Gastrocnemius medialis (tissue), 4 donors: Measurements from ENCODE around the gene SLC16A7. TPM values are rescaled to one million over a fixed set of nuclear protein-coding genes. Genes with fewer than 3 reads are reported as not detected.

Experiments used
- ATAC-seq, 2 donors: fragments of 150-250 bp; one replicate each; pipeline ENCODE4 v1.9.1; 2016
- DNase-seq, 2 donors: peaks; one replicate each; pipeline ENCODE4 v3.0.0-alpha.2; 2019
- H3K27ac ChIP-seq, 4 donors: fragments of 200-600 bp; sonication (generic); 1 replicate in 1 of 4; 2 replicates in 3 of 4; pipeline ENCODE4 v1.5.1; 2016 to 2018; ENCODE audit warnings: mild to moderate bottlenecking in 2 of 4, moderate library complexity in 1 of 4
- H3K27me3 ChIP-seq, 3 donors: fragments of 200-600 bp; sonication (generic) in 2 of 3; 1 replicate in 1 of 3; 2 replicates in 2 of 3; pipeline versions ENCODE4 v1.5.1 to v1.6.0; 2016 to 2019; ENCODE audit warnings: mild to moderate bottlenecking in 1 of 3, moderate library complexity in 1 of 3
- H3K36me3 ChIP-seq, 2 donors: fragments of 200-600 bp; sonication (generic) in 1 of 2; one replicate each; pipeline ENCODE4 v1.5.1; 2017 to 2018
- H3K4me1 ChIP-seq, 2 donors: fragments of 200-600 bp; sonication (generic) in 1 of 2; one replicate each; pipeline ENCODE4 v1.5.1; 2016 to 2017; ENCODE audit warnings: mild to moderate bottlenecking in 2 of 2
- H3K4me3 ChIP-seq, 4 donors: fragments of 200-600 bp; sonication (generic) in 3 of 4; 1 replicate in 1 of 4; 2 replicates in 3 of 4; pipeline ENCODE4 v1.5.1; 2016 to 2019; ENCODE audit warnings: mild to moderate bottlenecking in 2 of 4
- H3K9me3 ChIP-seq, 3 donors: fragments of 200-600 bp; sonication (generic) in 2 of 3; 1 replicate in 1 of 3; 2 replicates in 2 of 3; pipeline ENCODE4 v1.5.1; 2016 to 2019
- POLR2A ChIP-seq, 2 donors: fragments of 450-650 bp; IDR thresholded peaks; one replicate each; pipeline ENCODE4 v1.6.1; 2017; ENCODE audit warnings: antibody characterized with exemption in 2 of 2, mild to moderate bottlenecking in 2 of 2, moderate library complexity in 2 of 2
- in situ Hi-C, 4 donors: fragments of 200-750 bp; cut with MboI; loops; one replicate each; pipeline versions ENCODE4 v1.15.0 to v1.8.0; 2017; ENCODE audit warnings: low sequenced_read_pairs in 4 of 4
- intact Hi-C: fragments of 100-400 bp; cut with DNase I; formaldehyde crosslinking; loops from one replicate; pipeline ENCODE4 v1.15.1; 2023; ENCODE audit warnings: low total_unique reads
- total RNA-seq, 4 donors: library from RNA; depleted of rRNA; stranded (reverse); fragments of >200 nt; gene quantifications; one replicate each; pipeline versions ENCODE4 v1.1.0 to v1.2.3, GENCODE V29; 2016
- TF ChIP-seq, protein P1 (sequence below), 5 experiments: fragments of 450-650 bp in 3 of 5; fragments of 200-600 bp in 2 of 5; sonication (generic) in 2 of 5; IDR thresholded peaks in 4 of 5; conservative IDR thresholded peaks in 1 of 5; 1 replicate in 4 of 5; 2 replicates in 1 of 5; pipeline ENCODE4 v1.5.1; 2016 to 2019; ENCODE audit warnings: antibody characterized with exemption in 5 of 5, mild to moderate bottlenecking in 3 of 5, moderate library complexity in 3 of 5

The SLC16A7 gene
- total RNA-seq, 4 donors from 2014 or later = 3.8 to 10.3 (median 6.7) TPM

DNA sequence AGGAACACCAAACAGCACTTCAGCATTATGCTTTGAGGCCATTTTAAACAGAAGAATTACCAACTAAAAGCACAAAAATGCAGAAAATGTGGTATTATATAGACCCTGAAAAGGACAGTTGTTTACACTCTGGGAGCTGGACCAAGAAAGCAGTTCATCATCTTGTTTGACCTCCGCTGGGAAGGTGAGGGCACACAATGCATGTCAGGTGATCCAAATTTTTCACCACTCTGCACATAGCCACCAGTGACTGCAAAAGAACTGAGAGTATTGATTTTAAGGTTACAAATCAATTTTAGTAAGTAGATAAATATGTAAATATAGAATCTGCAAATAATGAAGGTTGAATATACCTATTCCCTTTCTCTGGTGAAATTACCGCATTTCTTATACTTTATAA is 119.6 kb downstream of the SLC16A7 start:
- intact Hi-C loops (no loop called here), in situ Hi-C loops (no loop called here)
- Histone ChIP-seq H3K27me3 (no peaks in the 10 kb centered on the region), H3K4me1 (no peaks in the 10 kb centered on the region), H3K36me3 (no peaks in the 10 kb centered on the region), H3K27ac (no peak overlapping the region), H3K9me3 (no peaks in the 10 kb centered on the region), H3K4me3 (no peak overlapping the region)
- DNase-seq = no peak
- TF ChIP-seq, protein P1, sequence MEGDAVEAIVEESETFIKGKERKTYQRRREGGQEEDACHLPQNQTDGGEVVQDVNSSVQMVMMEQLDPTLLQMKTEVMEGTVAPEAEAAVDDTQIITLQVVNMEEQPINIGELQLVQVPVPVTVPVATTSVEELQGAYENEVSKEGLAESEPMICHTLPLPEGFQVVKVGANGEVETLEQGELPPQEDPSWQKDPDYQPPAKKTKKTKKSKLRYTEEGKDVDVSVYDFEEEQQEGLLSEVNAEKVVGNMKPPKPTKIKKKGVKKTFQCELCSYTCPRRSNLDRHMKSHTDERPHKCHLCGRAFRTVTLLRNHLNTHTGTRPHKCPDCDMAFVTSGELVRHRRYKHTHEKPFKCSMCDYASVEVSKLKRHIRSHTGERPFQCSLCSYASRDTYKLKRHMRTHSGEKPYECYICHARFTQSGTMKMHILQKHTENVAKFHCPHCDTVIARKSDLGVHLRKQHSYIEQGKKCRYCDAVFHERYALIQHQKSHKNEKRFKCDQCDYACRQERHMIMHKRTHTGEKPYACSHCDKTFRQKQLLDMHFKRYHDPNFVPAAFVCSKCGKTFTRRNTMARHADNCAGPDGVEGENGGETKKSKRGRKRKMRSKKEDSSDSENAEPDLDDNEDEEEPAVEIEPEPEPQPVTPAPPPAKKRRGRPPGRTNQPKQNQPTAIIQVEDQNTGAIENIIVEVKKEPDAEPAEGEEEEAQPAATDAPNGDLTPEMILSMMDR (IDR thresholded peaks at IDR 0.05 in 4 of 5, conservative IDR thresholded peaks at IDR 0.05 in 1 of 5) = no peak
- no peak for TF ChIP-seq POLR2A (IDR thresholded peaks at IDR 0.05)
- ATAC-seq = no peak

DNA sequence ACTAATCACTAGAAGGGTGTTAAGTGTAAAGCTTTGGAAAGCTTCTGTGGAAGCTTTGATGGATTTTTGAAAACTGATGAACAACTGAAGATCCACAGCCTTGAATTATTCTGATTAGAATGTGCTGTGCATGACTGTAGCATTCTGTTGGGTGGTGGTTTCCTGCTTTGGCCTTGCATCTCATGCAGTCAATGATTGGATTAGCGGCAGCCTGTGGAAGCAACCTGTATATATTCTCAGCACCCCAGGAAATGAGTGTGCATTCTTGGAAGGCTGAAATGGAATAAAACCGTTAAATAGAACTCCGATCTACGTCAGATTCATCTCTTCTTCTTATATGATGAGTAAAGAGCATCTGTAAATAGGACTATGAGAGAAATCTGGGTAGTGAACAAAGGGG is 120.2 kb downstream of the SLC16A7 start:
- intact Hi-C loops (no loop called here), in situ Hi-C loops (no loop called here)
- no peaks in the 10 kb centered on the region for H3K9me3 ChIP-seq
- no peaks in the 10 kb centered on the region for H3K4me1 ChIP-seq
- H3K4me3 ChIP-seq = no peak overlapping the region
- no peak for ATAC-seq
- no peaks in the 10 kb centered on the region for H3K36me3 ChIP-seq
- no peaks in the 10 kb centered on the region for H3K27me3 ChIP-seq
- TF ChIP-seq, protein P1 (IDR thresholded peaks at IDR 0.05 in 4 of 5, conservative IDR thresholded peaks at IDR 0.05 in 1 of 5) = no peak
- TF ChIP-seq POLR2A (IDR thresholded peaks at IDR 0.05) = no peak
- no peak overlapping the region for H3K27ac ChIP-seq
- no peak for DNase-seq

DNA sequence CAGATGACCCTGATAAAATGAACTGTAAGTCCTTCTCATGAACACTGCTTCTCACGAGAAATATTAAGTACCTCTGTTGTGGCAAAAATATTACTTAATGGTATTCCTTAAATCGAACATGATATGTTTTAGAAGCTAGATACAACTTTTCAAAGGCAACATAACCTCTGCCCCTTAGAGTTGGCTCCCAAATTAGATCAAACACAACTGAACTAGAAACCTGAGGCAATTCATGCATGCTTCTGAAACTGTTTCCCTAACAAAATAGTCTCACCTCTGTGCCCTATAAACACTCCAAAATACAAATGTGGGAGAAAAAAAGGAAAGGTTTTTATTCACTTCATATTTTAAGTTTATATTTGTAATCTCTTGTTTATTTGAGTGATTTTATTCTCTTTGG is 121.6 kb downstream of the SLC16A7 start:
- in situ Hi-C loops (no loop called here), intact Hi-C loops (no loop called here)
- no peak overlapping the region for H3K4me3 ChIP-seq
- H3K27ac ChIP-seq = no peak overlapping the region
- ATAC-seq = no peak
- TF ChIP-seq, protein P1 (IDR thresholded peaks at IDR 0.05 in 4 of 5, conservative IDR thresholded peaks at IDR 0.05 in 1 of 5) = no peak
- TF ChIP-seq POLR2A (IDR thresholded peaks at IDR 0.05) = no peak
- no peaks in the 10 kb centered on the region for H3K27me3 ChIP-seq
- no peak for DNase-seq
- H3K36me3 ChIP-seq = no peaks in the 10 kb centered on the region
- no peaks in the 10 kb centered on the region for H3K9me3 ChIP-seq
- no peaks in the 10 kb centered on the region for H3K4me1 ChIP-seq

DNA sequence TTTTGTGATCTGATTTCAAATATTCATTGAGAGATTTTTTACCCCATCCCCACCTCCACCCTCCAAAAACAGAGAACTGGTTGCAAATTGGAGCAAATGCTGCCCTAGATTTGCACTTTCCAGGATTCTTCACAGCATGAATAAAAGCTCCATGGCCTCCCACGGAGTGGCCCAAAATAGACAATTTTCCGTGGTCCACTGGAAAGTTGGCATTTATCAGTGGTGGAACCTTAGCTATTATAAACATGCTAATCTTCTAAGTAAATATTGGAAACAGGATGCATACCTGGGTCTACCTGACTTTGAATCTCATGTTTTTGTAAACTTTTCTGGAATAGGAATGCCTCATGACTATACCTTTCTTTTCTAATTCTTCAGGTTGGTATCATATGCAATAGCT is 123.9 kb downstream of the SLC16A7 start:
- TF ChIP-seq POLR2A (IDR thresholded peaks at IDR 0.05) = no peak
- TF ChIP-seq, protein P1 (IDR thresholded peaks at IDR 0.05 in 4 of 5, conservative IDR thresholded peaks at IDR 0.05 in 1 of 5) = no peak
- H3K4me3 ChIP-seq = no peak overlapping the region
- DNase-seq = no peak
- in situ Hi-C loops = no loop called here
- no peak for ATAC-seq
- H3K27ac ChIP-seq = no peak overlapping the region
- no peaks in the 10 kb centered on the region for H3K36me3 ChIP-seq
- H3K4me1 ChIP-seq = no peaks in the 10 kb centered on the region
- no peaks in the 10 kb centered on the region for H3K9me3 ChIP-seq
- H3K27me3 ChIP-seq = no peaks in the 10 kb centered on the region
- intact Hi-C loops = no loop called here

DNA sequence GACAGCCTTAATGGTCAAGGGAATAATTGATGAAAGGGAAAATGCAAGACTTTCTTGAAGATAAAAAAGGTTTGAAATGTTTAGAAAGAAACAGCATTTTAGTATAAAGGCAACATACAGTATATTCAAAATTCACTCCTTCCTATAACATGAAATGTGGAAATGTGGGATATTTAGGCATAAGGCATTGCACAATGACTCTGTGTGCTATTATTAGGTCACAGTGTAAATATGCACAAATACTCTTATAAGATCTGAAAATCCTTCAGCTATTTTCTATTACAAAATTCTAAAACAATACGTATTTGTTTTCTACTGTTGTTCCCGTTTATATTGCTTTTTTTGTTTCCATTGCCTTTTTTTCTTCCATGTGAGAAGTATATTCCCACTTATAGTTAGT is 127.7 kb downstream of the SLC16A7 start:
- intact Hi-C loops (no loop called here), in situ Hi-C loops (no loop called here)
- H3K4me3 ChIP-seq = no peak overlapping the region
- H3K9me3 ChIP-seq = no peaks in the 10 kb centered on the region
- H3K27me3 ChIP-seq = no peaks in the 10 kb centered on the region
- no peak overlapping the region for H3K27ac ChIP-seq
- DNase-seq (no peak), ATAC-seq (no peak)
- no peaks in the 10 kb centered on the region for H3K4me1 ChIP-seq
- no peak for TF ChIP-seq POLR2A (IDR thresholded peaks at IDR 0.05)
- TF ChIP-seq, protein P1 (IDR thresholded peaks at IDR 0.05 in 4 of 5, conservative IDR thresholded peaks at IDR 0.05 in 1 of 5) = no peak
- no peaks in the 10 kb centered on the region for H3K36me3 ChIP-seq
